GM12864 (cell line): ENCODE data around the gene ARPC1A.

Experiments used
- DNase-seq: peaks from one replicate; pipeline ENCODE4 v3.0.0-alpha.2; 2011; ENCODE audit warnings: low read depth
- H3K4me3 ChIP-seq: 2 replicates; pipeline ENCODE4 v1.5.1; 2011; ENCODE audit warnings: mild to moderate bottlenecking, low read depth, low read length, control low read depth
- CTCF ChIP-seq: IDR thresholded peaks from 2 replicates; pipeline ENCODE4 v1.5.1; 2011; ENCODE audit warnings: low read depth, mild to moderate bottlenecking, moderate library complexity, low read length, control low read depth, inconsistent platforms; ENCODE audit errors: missing control alignments

ARPC1A gene

GRCh38 chr7:99392046-99392445 is 66.3 kb downstream of the ARPC1A start:
- no peak overlapping the region for H3K4me3 ChIP-seq
- no peak for TF ChIP-seq CTCF
- DNase-seq, result no peak

GRCh38 chr7:99392659-99393354 is 67.1 kb downstream of the ARPC1A start:
- no peak overlapping the region for H3K4me3 ChIP-seq
- no peak for DNase-seq
- no peak for TF ChIP-seq CTCF

GRCh38 chr7:99393355-99394187 is 67.9 kb downstream of the ARPC1A start:
- no peak for DNase-seq
- no peak for TF ChIP-seq CTCF
- H3K4me3 ChIP-seq, result no peak overlapping the region

- no peak overlapping the region for H3K4me3 ChIP-seq
Observed at GRCh38 chr7:99394188-99394502, 68.4 kb downstream of the ARPC1A start.

GRCh38 chr7:99395616-99396327 is 70.1 kb downstream of the ARPC1A start:
- no peak overlapping the region for H3K4me3 ChIP-seq
- no peak for DNase-seq
- TF ChIP-seq CTCF, result no peak

More at GRCh38 chr7:99394188-99394502, 68.4 kb downstream of the ARPC1A start:
- DNase-seq, result no peak
- TF ChIP-seq CTCF, result no peak

- TF ChIP-seq CTCF, result no peak
- H3K4me3 ChIP-seq, result no peak overlapping the region
- no peak for DNase-seq
Observed at GRCh38 chr7:99396418-99397296, 71.0 kb downstream of the ARPC1A start.
